Trophoblast cell (in vitro differentiated cells and primary cell): ENCODE data around the gene CTNNA3.

ENCODE experiments used
- DNase-seq, 2 donors: peaks; one replicate each; pipeline ENCODE4 v3.0.0-alpha.2; 2016
- H2AFZ ChIP-seq: 2 replicates; pipeline ENCODE4 v1.6.1; 2013; ENCODE audit warnings: low read length, moderate library complexity, mild to moderate bottlenecking; ENCODE audit not compliant: insufficient read depth, poor library complexity
- H2AK5ac ChIP-seq: 2 replicates; pipeline ENCODE4 v1.6.1; 2013; ENCODE audit warnings: mild to moderate bottlenecking, low read length
- H2BK120ac ChIP-seq: 2 replicates; pipeline ENCODE4 v1.6.1; 2013; ENCODE audit warnings: low read length, mild to moderate bottlenecking, moderate library complexity; ENCODE audit not compliant: insufficient read depth, poor library complexity
- H2BK12ac ChIP-seq: 2 replicates; pipeline ENCODE4 v1.6.1; 2013; ENCODE audit warnings: mild to moderate bottlenecking, low read length, moderate library complexity
- H2BK5ac ChIP-seq: 2 replicates; pipeline ENCODE4 v1.6.1; 2013; ENCODE audit warnings: low read length, low read depth, moderate library complexity, mild to moderate bottlenecking; ENCODE audit not compliant: poor library complexity
- H3K14ac ChIP-seq: 2 replicates; pipeline ENCODE4 v1.6.1; 2013; ENCODE audit warnings: mild to moderate bottlenecking, low read length
- H3K18ac ChIP-seq: 2 replicates; pipeline ENCODE4 v1.6.1; 2013; ENCODE audit warnings: mild to moderate bottlenecking, low read length
- H3K23ac ChIP-seq: 2 replicates; pipeline ENCODE4 v1.6.1; 2013; ENCODE audit warnings: low read length
- H3K27ac ChIP-seq: 2 replicates; pipeline ENCODE4 v1.5.1; 2013; ENCODE audit warnings: low read depth, mild to moderate bottlenecking, inconsistent platforms, low read length, moderate library complexity
- H3K27me3 ChIP-seq: 2 replicates; pipeline ENCODE4 v1.6.1; 2013; ENCODE audit warnings: inconsistent platforms, mild to moderate bottlenecking, low read length, moderate library complexity; ENCODE audit not compliant: insufficient read depth
- H3K36me3 ChIP-seq, 2 experiments: 1 replicate in 1 of 2; 2 replicates in 1 of 2; pipeline ENCODE4 v1.6.1; 2013; ENCODE audit warnings: low read length in 2 of 2, mild to moderate bottlenecking in 2 of 2, moderate library complexity in 1 of 2; ENCODE audit not compliant: insufficient read depth in 2 of 2, control insufficient read depth in 1 of 2
- H3K4ac ChIP-seq: 2 replicates; pipeline ENCODE4 v1.6.1; 2013; ENCODE audit warnings: low read depth, mild to moderate bottlenecking, low read length, moderate library complexity
- H3K4me1 ChIP-seq, 2 experiments: 1 replicate in 1 of 2; 2 replicates in 1 of 2; pipeline ENCODE4 v1.6.1; 2013; ENCODE audit warnings: low read length in 2 of 2, mild to moderate bottlenecking in 2 of 2, moderate library complexity in 1 of 2; ENCODE audit not compliant: insufficient read depth in 2 of 2, control insufficient read depth in 1 of 2
- H3K4me2 ChIP-seq: 2 replicates; pipeline ENCODE4 v1.6.1; 2013; ENCODE audit warnings: inconsistent platforms, mild to moderate bottlenecking, low read length, moderate library complexity
- H3K4me3 ChIP-seq: 2 replicates; pipeline ENCODE4 v1.5.1; 2013; ENCODE audit warnings: mild to moderate bottlenecking, low read depth, low read length, inconsistent platforms
- H3K79me1 ChIP-seq: one replicate; pipeline ENCODE4 v1.6.1; 2013; ENCODE audit warnings: low read length
- H3K79me2 ChIP-seq: 2 replicates; pipeline ENCODE4 v1.6.1; 2013; ENCODE audit warnings: low read length, mild to moderate bottlenecking; ENCODE audit not compliant: control insufficient read depth, insufficient read depth, poor library complexity
- H3K9ac ChIP-seq: 2 replicates; pipeline ENCODE4 v1.6.1; 2013; ENCODE audit warnings: mild to moderate bottlenecking, low read length
- H3K9me3 ChIP-seq: 2 replicates; pipeline ENCODE4 v1.6.1; 2013; ENCODE audit warnings: low read depth, mild to moderate bottlenecking, control low read depth, inconsistent platforms, low read length; ENCODE audit not compliant: insufficient read depth
- H4K12ac ChIP-seq: 2 replicates; pipeline ENCODE4 v1.6.1; 2013; ENCODE audit warnings: low read depth, mild to moderate bottlenecking, low read length, moderate library complexity
- H4K8ac ChIP-seq: 2 replicates; pipeline ENCODE4 v1.6.1; 2013; ENCODE audit warnings: low read depth, mild to moderate bottlenecking, low read length, moderate library complexity
- H4K91ac ChIP-seq: one replicate; pipeline ENCODE4 v1.6.1; 2013; ENCODE audit warnings: low read depth, mild to moderate bottlenecking, low read length, moderate library complexity
- WGBS: extraction: QIAGEN DNeasy Blood & Tissue Kit; methylation state at CpG from one replicate; pipeline ENCODE4 v1.1.7; 2013; ENCODE audit warnings: missing lambda C conversion rate; ENCODE audit not compliant: insufficient read length, insufficient coverage; ENCODE audit errors: extremely low coverage; 5-methylcytosine and 5-hydroxymethylcytosine counted together

CTNNA3 gene

DNA sequence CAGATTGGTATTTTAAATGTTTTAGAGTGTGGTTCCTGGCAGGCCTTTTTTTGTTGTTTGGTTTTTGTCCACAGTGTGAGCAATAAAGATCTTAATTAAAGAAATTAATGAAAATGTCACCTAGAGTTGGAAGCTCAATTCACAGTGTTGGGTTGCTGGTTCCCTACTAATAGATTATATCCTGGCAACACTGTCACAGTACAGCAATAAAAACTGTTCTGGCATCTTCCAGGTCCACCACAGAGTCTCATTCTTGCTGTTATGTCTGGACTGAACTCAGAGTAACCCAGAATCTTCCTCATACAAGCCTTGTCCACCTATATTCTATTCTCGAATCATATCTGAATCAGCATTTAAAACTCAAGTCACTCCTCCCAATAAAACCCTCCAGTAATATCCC is 982.6 kb downstream of the CTNNA3 start:
- Histone ChIP-seq H3K79me1 (no peaks in the 10 kb centered on the region), H3K9me3 (no peaks in the 10 kb centered on the region), H2BK120ac (no peak overlapping the region), H3K4me3 (no peak overlapping the region), H3K27ac (no peak overlapping the region), H2AK5ac (no peak overlapping the region), H3K9ac (no peak overlapping the region), H2AFZ (no peak overlapping the region), H4K12ac (no peak overlapping the region), H3K79me2 (no peaks in the 10 kb centered on the region), H3K4me2 (no peak overlapping the region), H4K91ac (no peak overlapping the region), H3K14ac (no peak overlapping the region), H3K4me1 (no peaks in the 10 kb centered on the region), H2BK5ac (no peak overlapping the region), H2BK12ac (no peak overlapping the region), H3K23ac (no peak overlapping the region), H4K8ac (no peak overlapping the region), H3K27me3 (no peaks in the 10 kb centered on the region), H3K36me3 (no peaks in the 10 kb centered on the region), H3K18ac (no peak overlapping the region), H3K4ac (no peak overlapping the region)
- no CpG with 5 or more reads among the region's 1 CpG for WGBS
- no peak for DNase-seq

DNA sequence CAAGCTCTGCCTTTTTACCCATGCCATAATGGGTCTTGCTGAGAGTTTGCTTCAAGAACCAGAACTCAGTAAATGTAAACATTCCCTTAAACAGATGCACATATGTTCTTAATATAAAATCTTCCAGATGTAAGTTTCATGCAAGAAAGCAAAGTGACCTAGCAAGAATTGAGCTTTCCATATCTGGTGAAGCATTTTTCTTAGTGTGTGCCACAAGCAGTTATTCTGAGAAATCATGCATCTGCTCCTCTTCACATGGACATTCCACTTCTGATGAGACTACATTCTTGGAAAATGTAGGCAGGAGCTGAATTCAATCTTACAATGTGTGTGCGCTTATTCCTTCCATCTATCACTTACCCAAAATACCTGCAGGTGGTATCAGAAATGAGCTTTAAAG is 997.9 kb downstream of the CTNNA3 start:
- no peak overlapping the region for H3K23ac ChIP-seq
- H3K27me3 ChIP-seq = no peaks in the 10 kb centered on the region
- H3K9me3 ChIP-seq = no peaks in the 10 kb centered on the region
- H4K12ac ChIP-seq = no peak overlapping the region
- H2BK12ac ChIP-seq = no peak overlapping the region
- no peak overlapping the region for H2BK120ac ChIP-seq
- no peak overlapping the region for H3K4ac ChIP-seq
- no peak overlapping the region for H4K8ac ChIP-seq
- no peaks in the 10 kb centered on the region for H3K36me3 ChIP-seq
- no peak overlapping the region for H3K4me2 ChIP-seq
- no peak overlapping the region for H3K27ac ChIP-seq
- no peaks in the 10 kb centered on the region for H3K79me1 ChIP-seq
- H3K18ac ChIP-seq = no peak overlapping the region
- H3K4me3 ChIP-seq = no peak overlapping the region
- H3K14ac ChIP-seq = no peak overlapping the region
- H4K91ac ChIP-seq = no peak overlapping the region
- no CpG with 5 or more reads among the region's 1 CpG for WGBS
- no peak overlapping the region for H2BK5ac ChIP-seq
- H2AFZ ChIP-seq = no peak overlapping the region
- DNase-seq = no peak
- H3K79me2 ChIP-seq = no peaks in the 10 kb centered on the region
- H3K9ac ChIP-seq = no peak overlapping the region
- no peak overlapping the region for H2AK5ac ChIP-seq
- no peaks in the 10 kb centered on the region for H3K4me1 ChIP-seq

DNA sequence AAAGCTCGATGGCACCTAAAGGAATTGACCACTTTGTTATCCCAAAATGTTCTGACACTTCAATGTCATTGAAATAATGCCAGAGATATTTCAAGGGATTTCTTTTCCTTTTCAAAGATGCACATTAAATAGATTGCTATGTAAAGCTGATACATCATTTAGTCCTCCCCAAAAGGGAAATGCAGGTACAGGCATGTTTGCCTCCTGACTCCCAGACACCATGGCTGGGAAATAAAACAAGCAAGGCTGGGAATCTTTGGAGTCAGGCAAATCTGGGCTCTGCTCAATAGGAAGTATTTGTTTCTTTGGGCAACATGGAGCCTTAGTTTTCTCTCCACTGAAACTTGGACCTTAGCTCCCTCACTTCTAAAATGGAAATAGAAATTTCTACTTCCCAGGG is 1000.9 kb downstream of the CTNNA3 start:
- Histone ChIP-seq H3K27me3 (no peaks in the 10 kb centered on the region), H3K18ac (no peak overlapping the region), H3K9me3 (peaks cover 2% of the 10 kb centered on the region), H3K9ac (no peak overlapping the region), H3K14ac (no peak overlapping the region), H3K79me1 (no peaks in the 10 kb centered on the region), H2BK120ac (no peak overlapping the region), H4K12ac (no peak overlapping the region), H3K4me1 (no peaks in the 10 kb centered on the region), H3K27ac (no peak overlapping the region), H3K23ac (no peak overlapping the region), H4K8ac (no peak overlapping the region), H3K4ac (no peak overlapping the region), H2BK5ac (no peak overlapping the region), H2AK5ac (no peak overlapping the region), H4K91ac (no peak overlapping the region), H2AFZ (no peak overlapping the region), H2BK12ac (no peak overlapping the region), H3K4me3 (no peak overlapping the region), H3K4me2 (no peak overlapping the region), H3K79me2 (no peaks in the 10 kb centered on the region), H3K36me3 (no peaks in the 10 kb centered on the region)
- no CpG with 5 or more reads among the region's 1 CpG for WGBS
- DNase-seq = no peak

DNA sequence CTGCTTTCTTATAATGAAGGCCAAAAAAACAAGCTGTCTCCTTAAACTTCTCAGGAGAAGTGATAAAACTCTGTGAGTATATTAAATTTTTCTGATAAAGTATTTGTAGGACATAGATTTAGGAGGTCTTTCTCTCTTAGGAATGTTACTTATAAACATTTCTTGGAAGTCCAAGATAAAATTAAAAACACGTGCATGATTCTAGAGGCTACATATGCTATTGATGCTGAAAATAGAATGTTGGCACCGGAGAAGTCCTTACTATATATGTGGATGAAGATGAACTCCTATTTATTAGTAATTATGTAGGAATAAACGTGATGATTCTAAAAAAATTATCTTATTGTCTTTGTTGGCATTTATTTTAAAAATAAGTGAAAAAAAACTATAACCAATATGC is 1011.4 kb downstream of the CTNNA3 start:
- H3K14ac ChIP-seq = no peak overlapping the region
- no peak overlapping the region for H4K8ac ChIP-seq
- no peak overlapping the region for H2BK12ac ChIP-seq
- no peak overlapping the region for H2AK5ac ChIP-seq
- no peak overlapping the region for H2BK120ac ChIP-seq
- no peak overlapping the region for H3K4me2 ChIP-seq
- H2AFZ ChIP-seq = no peak overlapping the region
- H2BK5ac ChIP-seq = no peak overlapping the region
- H3K27ac ChIP-seq = no peak overlapping the region
- H3K36me3 ChIP-seq = no peaks in the 10 kb centered on the region
- no peak overlapping the region for H3K18ac ChIP-seq
- WGBS = no CpG with 5 or more reads among the region's 3 CpGs
- no peaks in the 10 kb centered on the region for H3K27me3 ChIP-seq
- no peaks in the 10 kb centered on the region for H3K4me1 ChIP-seq
- no peak for DNase-seq
- H3K79me2 ChIP-seq = no peaks in the 10 kb centered on the region
- no peak overlapping the region for H4K91ac ChIP-seq
- no peak overlapping the region for H4K12ac ChIP-seq
- H3K23ac ChIP-seq = no peak overlapping the region
- H3K9me3 ChIP-seq = no peaks in the 10 kb centered on the region
- H3K79me1 ChIP-seq = no peaks in the 10 kb centered on the region
- H3K4ac ChIP-seq = no peak overlapping the region
- H3K9ac ChIP-seq = no peak overlapping the region
- no peak overlapping the region for H3K4me3 ChIP-seq
